Measurements from ENCODE around the gene MTHFSD. TPM values are rescaled to one million over a fixed set of nuclear protein-coding genes. Genes with fewer than 3 reads are reported as not detected.
A peak's percentile ranks its signal among the peaks of the same experiment; 100 is the strongest.

The MTHFSD gene
- total and polyA plus RNA-seq, 2 of the 8 experiments (the other 6 are each of a cell fraction or from before 2014, with no cell fraction given) = 7.1 to 9.8 TPM

DNA sequence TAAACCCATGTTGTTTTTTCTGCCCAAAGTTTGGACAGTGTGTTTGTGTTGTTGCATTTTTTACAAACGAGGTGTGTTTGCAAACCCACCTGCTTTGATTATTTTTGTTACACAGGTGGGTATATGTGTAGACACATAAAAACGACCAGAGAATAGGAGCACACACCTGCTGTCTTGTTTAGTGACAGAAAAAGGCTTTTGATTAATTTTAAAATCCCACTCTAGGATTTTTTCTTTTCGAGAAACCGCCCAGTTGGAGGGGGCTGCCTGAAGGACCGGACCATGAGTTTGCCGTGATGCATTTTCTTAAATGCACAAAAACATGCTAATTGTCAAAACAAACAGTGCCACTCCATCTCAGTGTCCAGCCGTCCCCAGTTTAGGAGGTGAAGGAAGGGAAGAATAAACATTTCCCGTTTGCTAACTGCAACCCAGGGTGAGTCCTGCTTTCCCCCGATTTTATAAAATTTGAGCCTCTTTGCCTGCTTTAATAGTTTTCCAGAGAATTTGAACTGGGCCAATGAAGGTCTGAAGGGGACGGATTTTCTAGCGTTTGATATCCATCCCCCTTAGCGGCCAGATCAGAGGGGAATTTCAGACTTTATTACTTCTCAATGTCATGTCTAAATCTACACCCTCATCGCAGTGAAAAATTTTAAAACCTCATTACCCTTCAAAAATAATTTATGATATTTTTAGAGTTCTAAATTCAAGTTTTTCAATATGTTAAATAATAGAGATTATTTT is 14.8 kb upstream of the MTHFSD start:
- Histone ChIP-seq H3K27ac (ENCODE audit: low read depth, low read length) (no peak overlapping the region), H3K9me3 (ENCODE audit: insufficient read depth in 2 of 2, low read depth in 1 of 2, low read length in 1 of 2) (no peaks in the 10 kb centered on the region; a peak in 1 of 4 replicates), H2BK12ac (ENCODE audit: low read depth, low read length) (no peak overlapping the region), H3K18ac (ENCODE audit: extremely low read depth, low read length) (no peak overlapping the region), H3K27me3 (replicated peaks in 1 of 4; ENCODE audit: control insufficient read depth in 3 of 4, extremely low read depth in 1 of 4, insufficient read depth in 3 of 4, low read length in 3 of 4) (peaks cover 89 to 99% (median 93%) of the 10 kb centered on the region in 4 experiments), H4K8ac (ENCODE audit: extremely low read depth, insufficient read depth, low read length) (no peak overlapping the region), H3K79me2 (ENCODE audit: control insufficient read depth in 1 of 2, insufficient read depth in 2 of 2, low read length in 2 of 2) (no peaks in the 10 kb centered on the region), H3K23ac (ENCODE audit: insufficient read length) (no peak overlapping the region), H3K23me2 (ENCODE audit: low read depth, low read length) (peaks cover 2% of the 10 kb centered on the region; the same call in 1 of the 2 replicates), H2BK120ac (replicated peaks; ENCODE audit: low read depth, low read length) (no peak overlapping the region), H2BK20ac (ENCODE audit: low read length) (no peak overlapping the region), H3K4me2 (ENCODE audit: insufficient read depth in 1 of 2, low read depth in 2 of 2, low read length in 2 of 2) (peak overlapping the region in 1 of 2 experiments; percentile 14; a peak in 1 of 4 replicates), H2BK5ac (ENCODE audit: low read depth, low read length) (no peak overlapping the region), H3K14ac (ENCODE audit: insufficient read length) (no peak overlapping the region), H4K5ac (ENCODE audit: insufficient read length, low read depth, low read length) (no peak overlapping the region), H4K20me1 (replicated peaks in 1 of 2; ENCODE audit: control insufficient read depth in 1 of 2, insufficient read depth in 2 of 2, low read length in 2 of 2) (peaks cover 14 to 20% of the 10 kb centered on the region in 2 experiments), H3K36me3 (ENCODE audit: control insufficient read depth in 2 of 4, insufficient read depth in 4 of 4, low read length in 3 of 4) (peaks cover 0 to 10% (median 0%) of the 10 kb centered on the region in 4 experiments; a peak in 1 of 8 replicates), H4K91ac (replicated peaks; ENCODE audit: insufficient read length, low read length) (no peak overlapping the region), H2BK15ac (ENCODE audit: low read length) (no peak overlapping the region), H3K79me1 (ENCODE audit: low read depth, low read length) (no peaks in the 10 kb centered on the region), H3K4ac (replicated peaks; ENCODE audit: insufficient read length, low read depth, low read length) (no peak overlapping the region), H3K9ac (replicated peaks in 1 of 4; ENCODE audit: extremely low read depth in 1 of 4, low read depth in 3 of 4, low read length in 3 of 4) (no peak overlapping the region), H3K4me3 (ENCODE audit: extremely low read depth in 1 of 4, insufficient read depth in 2 of 4, low read depth in 3 of 4, low read length in 4 of 4) (no peak overlapping the region), H3K56ac (replicated peaks; ENCODE audit: insufficient read length, low read depth, low read length) (no peak overlapping the region), H2AK5ac (ENCODE audit: low read depth, low read length) (no peak overlapping the region), H3K4me1 (replicated peaks in 1 of 4; ENCODE audit: control insufficient read depth in 3 of 4, insufficient read depth in 4 of 4, low read length in 3 of 4) (peaks cover 9 to 42% (median 23%) of the 10 kb centered on the region in 4 experiments), H2AFZ (ENCODE audit: low read length) (no peak overlapping the region)
- CTCF ChIA-PET (ENCODE audit: partially characterized antibody) = interaction anchor here (0.7 to 1.6 kb wide), 5 partner anchors 9 to 494 kb away, joined by 3 to 5 read pairs (median 4); no protein-coding TSS in a partner anchor
- 17% methylated on average over 13 of the region's 13 CpGs; no CpG with 5 or more reads in 1 of the 2 experiments for WGBS, 2 experiments (ENCODE audit: extremely low coverage in 1 of 2, insufficient coverage in 1 of 2, insufficient read length in 1 of 2, insufficient replicate concordance in 2 of 2, low coverage in 1 of 2, low lambda C conversion rate in 2 of 2, missing lambda C conversion rate in 1 of 2)
- TF ChIP-seq PHF8 (conservative IDR thresholded peaks at IDR 0.05; ENCODE audit: low read depth, low read length) (no peak), HDAC6 (IDR thresholded peaks at IDR 0.05; ENCODE audit: low read depth, low read length) (no peak), TEAD4 (IDR thresholded peaks at IDR 0.05; ENCODE audit: low read depth, low read length) (no peak), JUN (IDR thresholded peaks at IDR 0.05; ENCODE audit: low read depth, low read length) (no peak), RNF2 (IDR thresholded peaks at IDR 0.05; ENCODE audit: borderline replicate concordance, low read depth, low read length, missing control alignments, poor library complexity, severe bottlenecking) (peak; percentile 98), SP2 (IDR thresholded peaks at IDR 0.05; ENCODE audit: low read length) (no peak), KDM1A (IDR thresholded peaks at IDR 0.05; ENCODE audit: borderline replicate concordance, low read length) (no peak), MAFK (IDR thresholded peaks at IDR 0.05; ENCODE audit: low read depth, low read length) (no peak), EP300 (IDR thresholded peaks at IDR 0.05; ENCODE audit: borderline replicate concordance in 1 of 2, low read depth in 2 of 2, low read length in 2 of 2) (no peak)
- FAIRE-seq = no peak
- no peak for DNase-seq (ENCODE audit: low read depth in 1 of 2, low spot score in 2 of 2)
- POLR2A ChIA-PET (ENCODE audit: partially characterized antibody) = interaction anchor here (0.6 kb wide), 1 partner anchor 161 kb away, joined by 4 read pairs; no protein-coding TSS in a partner anchor

Data from H1 (cell line).